GM12874 (cell line): ENCODE measurements around the gene MYRIP.

Experiments used
- TF ChIP-seq, protein P1 (sequence below): IDR thresholded peaks from 2 replicates; pipeline ENCODE4 v1.5.1; 2011; ENCODE audit warnings: low read depth, mild to moderate bottlenecking, control low read depth, low read length, moderate library complexity; ENCODE audit not compliant: insufficient read depth

The MYRIP gene

DNA sequence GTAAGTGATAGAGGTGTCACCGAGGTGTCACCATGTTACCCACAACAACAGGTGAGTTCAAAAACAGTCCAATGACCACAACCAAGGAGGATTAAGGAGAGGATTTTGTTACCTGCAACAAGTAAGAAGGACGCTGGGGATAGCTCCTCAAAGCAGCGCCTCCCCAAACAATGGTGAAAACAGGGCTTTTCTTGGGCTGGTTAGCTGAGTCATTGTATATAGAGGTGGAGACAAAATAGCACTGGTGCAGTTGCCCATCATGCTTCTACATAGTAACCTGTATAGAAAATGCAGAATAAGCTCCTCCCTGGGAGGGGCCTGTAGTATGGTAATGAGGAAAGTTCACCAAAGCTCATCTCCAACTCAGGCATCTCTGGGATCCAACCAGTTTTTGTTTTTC, 383.2 kb downstream of the MYRIP start:
- TF ChIP-seq, protein P1, sequence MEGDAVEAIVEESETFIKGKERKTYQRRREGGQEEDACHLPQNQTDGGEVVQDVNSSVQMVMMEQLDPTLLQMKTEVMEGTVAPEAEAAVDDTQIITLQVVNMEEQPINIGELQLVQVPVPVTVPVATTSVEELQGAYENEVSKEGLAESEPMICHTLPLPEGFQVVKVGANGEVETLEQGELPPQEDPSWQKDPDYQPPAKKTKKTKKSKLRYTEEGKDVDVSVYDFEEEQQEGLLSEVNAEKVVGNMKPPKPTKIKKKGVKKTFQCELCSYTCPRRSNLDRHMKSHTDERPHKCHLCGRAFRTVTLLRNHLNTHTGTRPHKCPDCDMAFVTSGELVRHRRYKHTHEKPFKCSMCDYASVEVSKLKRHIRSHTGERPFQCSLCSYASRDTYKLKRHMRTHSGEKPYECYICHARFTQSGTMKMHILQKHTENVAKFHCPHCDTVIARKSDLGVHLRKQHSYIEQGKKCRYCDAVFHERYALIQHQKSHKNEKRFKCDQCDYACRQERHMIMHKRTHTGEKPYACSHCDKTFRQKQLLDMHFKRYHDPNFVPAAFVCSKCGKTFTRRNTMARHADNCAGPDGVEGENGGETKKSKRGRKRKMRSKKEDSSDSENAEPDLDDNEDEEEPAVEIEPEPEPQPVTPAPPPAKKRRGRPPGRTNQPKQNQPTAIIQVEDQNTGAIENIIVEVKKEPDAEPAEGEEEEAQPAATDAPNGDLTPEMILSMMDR, result no peak

DNA sequence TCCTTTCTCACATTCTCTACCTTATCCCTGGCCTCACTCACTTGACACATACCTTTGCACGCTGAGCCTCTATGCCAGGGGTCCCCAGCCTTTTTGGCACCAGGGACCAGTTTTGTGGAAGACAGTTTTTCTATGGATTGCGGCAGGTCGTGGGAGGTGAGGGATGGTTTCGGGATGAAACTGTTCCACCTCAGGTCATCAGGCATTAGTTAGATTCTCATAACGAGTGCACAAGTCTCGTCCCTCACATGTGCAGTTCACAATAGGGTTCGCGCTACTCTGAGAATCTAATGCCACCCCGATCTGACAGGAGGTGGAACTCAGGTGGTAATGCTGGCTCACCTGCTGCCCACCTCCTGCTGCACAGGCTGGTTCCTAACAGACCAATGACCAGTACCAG, 387.6 kb downstream of the MYRIP start:
- TF ChIP-seq, protein P1, result no peak

DNA sequence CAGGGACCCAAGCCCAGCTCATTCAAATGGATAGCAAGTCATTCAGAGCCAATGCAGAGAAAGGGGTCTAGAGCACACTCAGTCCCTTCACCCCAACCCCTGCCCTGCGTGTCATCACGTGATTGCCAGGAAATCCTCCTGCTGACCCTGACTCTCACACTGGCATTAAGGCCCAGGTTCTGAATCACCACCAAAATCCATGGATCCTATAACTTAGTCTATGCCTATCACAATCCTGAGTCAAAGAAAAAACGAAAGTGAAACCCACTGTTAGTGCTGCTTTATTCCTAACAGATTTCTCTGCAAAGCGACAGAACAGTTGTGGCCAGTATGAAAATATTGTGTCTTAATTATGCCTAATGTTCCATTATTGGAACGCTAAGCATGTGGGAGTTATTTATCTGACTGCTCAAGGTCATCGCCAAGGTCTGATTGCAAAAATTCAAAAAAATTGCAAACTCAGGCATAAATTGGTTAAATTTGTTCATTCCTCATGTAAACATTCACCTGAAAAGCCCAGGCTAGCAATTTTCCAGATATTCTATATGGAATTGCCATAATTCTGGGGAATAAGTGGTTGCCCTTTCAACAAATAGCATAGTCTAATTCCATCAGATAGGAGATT, 391.4 kb downstream of the MYRIP start:
- TF ChIP-seq, protein P1, result no peak

DNA sequence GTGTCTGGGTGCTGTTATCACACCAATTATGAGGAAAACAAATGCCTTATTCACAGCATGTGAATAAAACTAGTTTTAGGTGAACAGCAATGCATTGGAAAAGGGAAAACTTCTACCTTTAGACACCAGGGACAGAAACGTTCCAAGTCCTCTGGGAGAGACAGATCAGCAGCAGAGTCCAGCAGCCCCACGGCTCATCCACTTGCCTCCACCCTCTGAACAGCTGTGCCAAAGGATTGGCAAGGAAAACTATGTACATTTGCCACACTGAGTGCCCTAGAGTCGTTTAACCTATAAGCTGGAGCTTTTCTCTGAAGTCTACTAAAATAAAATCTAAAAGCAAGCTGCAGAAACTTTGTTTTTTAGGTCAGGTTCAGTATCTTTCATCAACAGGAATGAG, 392.4 kb downstream of the MYRIP start:
- TF ChIP-seq, protein P1, result no peak

DNA sequence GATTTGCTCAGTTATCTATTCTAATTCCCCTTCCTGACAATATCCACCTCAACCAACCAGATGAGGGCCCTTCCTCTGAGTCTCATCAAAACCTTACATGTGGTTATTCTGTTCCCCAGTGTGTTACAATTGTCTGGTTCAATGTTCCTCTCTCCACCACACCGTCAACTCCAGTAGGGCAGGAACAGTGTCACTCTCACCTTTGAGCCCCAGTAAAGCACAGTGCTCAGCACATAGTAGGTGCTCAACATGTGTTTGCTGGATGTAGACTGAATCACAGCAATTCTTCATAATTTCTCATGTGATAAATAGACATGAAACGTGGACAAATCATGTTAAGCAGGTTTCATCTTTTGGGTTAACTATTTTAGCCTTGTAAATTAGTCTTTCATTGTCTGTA, 397.1 kb downstream of the MYRIP start:
- TF ChIP-seq, protein P1, result no peak

DNA sequence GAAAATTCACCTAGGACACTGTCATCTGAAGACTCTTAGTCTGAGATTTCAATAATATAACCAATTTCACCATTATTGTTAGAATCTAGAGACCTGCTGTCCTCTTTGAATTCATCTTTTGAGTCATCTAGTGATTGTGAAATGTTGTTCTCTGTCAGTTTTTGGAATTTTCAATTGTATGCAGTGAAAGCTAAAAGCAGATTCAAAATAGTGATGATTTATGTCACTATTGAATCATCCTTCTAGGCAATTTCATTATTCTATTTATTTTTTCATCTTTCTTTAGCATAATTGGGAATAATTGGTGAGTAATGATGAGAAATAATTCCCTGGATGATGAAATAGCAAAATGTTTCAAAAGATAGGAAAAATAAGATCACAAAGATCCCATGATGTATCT, 398.4 kb downstream of the MYRIP start:
- TF ChIP-seq, protein P1, result no peak

DNA sequence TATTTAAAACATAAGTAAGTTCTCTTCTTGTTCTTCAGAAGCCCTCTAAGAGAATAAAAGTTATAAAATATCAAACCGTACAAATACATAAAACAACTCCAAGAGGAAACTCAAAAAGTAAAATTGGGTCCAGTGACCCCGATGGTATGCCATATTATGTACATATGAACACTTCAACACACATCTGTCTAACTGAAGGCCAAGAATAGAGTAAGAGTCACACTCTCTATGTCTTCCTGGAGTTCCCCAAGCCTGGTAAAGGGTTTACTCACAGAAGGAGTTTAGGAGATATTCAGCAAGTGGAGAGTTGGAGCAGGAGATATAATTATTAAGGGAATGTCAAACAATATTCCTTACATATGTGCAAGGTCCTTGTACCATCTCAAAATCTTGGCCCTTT, 398.8 kb downstream of the MYRIP start:
- TF ChIP-seq, protein P1, result no peak

DNA sequence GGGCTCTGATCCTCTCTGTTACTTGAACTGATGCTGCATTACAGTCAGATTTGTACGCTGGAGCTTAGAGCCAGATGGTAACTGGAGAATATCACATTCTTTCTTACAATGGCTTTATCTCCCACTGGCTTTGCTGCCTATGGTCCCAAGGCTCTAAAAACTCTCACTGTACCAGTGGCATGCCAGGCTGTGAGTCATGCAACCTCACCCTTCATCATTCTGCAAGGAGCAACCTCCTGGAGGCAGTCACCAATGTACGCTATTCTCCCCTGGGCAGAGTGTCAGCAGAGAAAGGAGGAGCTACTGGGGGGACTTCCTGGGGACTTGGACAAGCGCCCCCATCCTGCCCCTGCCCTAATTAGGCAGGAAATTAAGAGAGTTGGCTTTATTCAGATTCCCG, 402.2 kb downstream of the MYRIP start:
- TF ChIP-seq, protein P1, result no peak
